ENCODE data around the gene MRM1. TPM values are rescaled to one million over a fixed set of nuclear protein-coding genes. Genes with fewer than 3 reads are reported as not detected.
A peak's percentile ranks its signal among the peaks of the same experiment; 100 is the strongest.

The MRM1 gene
- total and polyA plus RNA-seq, 2 experiments from 2014 or later, result 9.5 to 10.0 TPM

- Histone ChIP-seq H3K36me3 (peaks cover 16% of the 10 kb centered on the region), H3K4me1 (ENCODE audit: low read depth) (peaks cover 11% of the 10 kb centered on the region), H3K27me3 (no peaks in the 10 kb centered on the region), H3K9me3 (ENCODE audit: low read depth) (no peaks in the 10 kb centered on the region), H3K27ac (no peak overlapping the region), H3K4me3 (peak overlapping the region; percentile 67)
- DNase-seq (ENCODE audit: low read depth in 1 of 2, low spot score in 1 of 2), result peak; percentile 15 to 23
- no peak for TF ChIP-seq CTCF (IDR thresholded peaks at IDR 0.05; ENCODE audit: low read depth, low read length)
Observed at GRCh38 chr17:36592316-36592715, 9.1 kb upstream of the MRM1 start.

GRCh38 chr17:36592716-36593321, 8.6 kb upstream of the MRM1 start:
- H3K4me3 ChIP-seq, result peak overlapping the region; percentile 67
- H3K27ac ChIP-seq, result no peak overlapping the region
- peaks cover 12% of the 10 kb centered on the region for H3K4me1 ChIP-seq (ENCODE audit: low read depth)
- no peak for TF ChIP-seq CTCF (IDR thresholded peaks at IDR 0.05; ENCODE audit: low read depth, low read length)
- no peaks in the 10 kb centered on the region for H3K9me3 ChIP-seq (ENCODE audit: low read depth)
- DNase-seq (ENCODE audit: low read depth in 1 of 2, low spot score in 1 of 2), result no peak
- no peaks in the 10 kb centered on the region for H3K27me3 ChIP-seq
- H3K36me3 ChIP-seq, result peaks cover 11% of the 10 kb centered on the region

- no peaks in the 10 kb centered on the region for H3K27me3 ChIP-seq
- no peak for DNase-seq (ENCODE audit: low read depth in 1 of 2, low spot score in 1 of 2)
- no peak overlapping the region for H3K27ac ChIP-seq
- peaks cover 12% of the 10 kb centered on the region for H3K4me1 ChIP-seq (ENCODE audit: low read depth)
- no peak for TF ChIP-seq CTCF (IDR thresholded peaks at IDR 0.05; ENCODE audit: low read depth, low read length)
- peaks cover 8% of the 10 kb centered on the region for H3K36me3 ChIP-seq
- H3K9me3 ChIP-seq (ENCODE audit: low read depth), result no peaks in the 10 kb centered on the region
- no peak overlapping the region for H3K4me3 ChIP-seq
Observed at GRCh38 chr17:36593656-36594316, 7.6 kb upstream of the MRM1 start.

GRCh38 chr17:36594626-36595401, 6.6 kb upstream of the MRM1 start:
- Histone ChIP-seq H3K36me3 (no peaks in the 10 kb centered on the region), H3K27me3 (no peaks in the 10 kb centered on the region)

GRCh38 chr17:36597226-36597625, 4.2 kb upstream of the MRM1 start:
- Histone ChIP-seq H3K27me3 (no peaks in the 10 kb centered on the region), H3K36me3 (no peaks in the 10 kb centered on the region), H3K4me3 (no peak overlapping the region), H3K4me1 (ENCODE audit: low read depth) (peaks cover 15% of the 10 kb centered on the region), H3K27ac (no peak overlapping the region), H3K9me3 (ENCODE audit: low read depth) (no peaks in the 10 kb centered on the region)
- peak in 1 of 2 donors; percentile 24 for DNase-seq (ENCODE audit: low read depth in 1 of 2, low spot score in 1 of 2)
- TF ChIP-seq CTCF (IDR thresholded peaks at IDR 0.05; ENCODE audit: low read depth, low read length), result no peak

More at GRCh38 chr17:36594626-36595401, 6.6 kb upstream of the MRM1 start:
- no peaks in the 10 kb centered on the region for H3K9me3 ChIP-seq (ENCODE audit: low read depth)
- peaks cover 12% of the 10 kb centered on the region for H3K4me1 ChIP-seq (ENCODE audit: low read depth)
- no peak for DNase-seq (ENCODE audit: low read depth in 1 of 2, low spot score in 1 of 2)
- H3K27ac ChIP-seq, result no peak overlapping the region
- no peak for TF ChIP-seq CTCF (IDR thresholded peaks at IDR 0.05; ENCODE audit: low read depth, low read length)
- H3K4me3 ChIP-seq, result no peak overlapping the region
